ENCODE data around the gene DBH. TPM values are rescaled to one million over a fixed set of nuclear protein-coding genes. Genes with fewer than 3 reads are reported as not detected.

DBH gene
- polyA plus RNA-seq, 1 donor (not counting 4 experiments of a cell fraction or from before 2014, with no cell fraction given) = not detected

GRCh38 chr9:133689151-133689763 is 53.1 kb downstream of the DBH start:
- no peaks in the 10 kb centered on the region for H4K20me1 ChIP-seq (ENCODE audit: control insufficient read depth, extremely low read depth, insufficient read depth, low read length)
- no peaks in the 10 kb centered on the region for H3K79me2 ChIP-seq (ENCODE audit: control insufficient read depth, insufficient read depth, low read length)
- H3K4me3 ChIP-seq (ENCODE audit: control insufficient read depth in 2 of 3, extremely low read depth in 1 of 3, insufficient read depth in 2 of 3, low read depth in 1 of 3, low read length in 3 of 3) = no peak overlapping the region
- H3K9me1 ChIP-seq (ENCODE audit: control insufficient read depth, extremely low read depth, insufficient read depth, low read length) = no peaks in the 10 kb centered on the region
- H3K9me3 ChIP-seq (ENCODE audit: control insufficient read depth, low read depth, low read length) = no peaks in the 10 kb centered on the region
- no peaks in the 10 kb centered on the region for H3K4me1 ChIP-seq (ENCODE audit: control insufficient read depth, extremely low read depth, insufficient read depth, low read length)
- dilution Hi-C loops (cut with MboI; ENCODE audit: extremely low pct_ligation_motif_present, low sequenced_read_pairs) = no loop called here
- H3K9ac ChIP-seq (ENCODE audit: control insufficient read depth, extremely low read depth, insufficient read depth, low read length) = no peak overlapping the region
- TF ChIP-seq EZH2 (IDR thresholded peaks at IDR 0.05; ENCODE audit: low read length) = no peak
- TF ChIP-seq, protein P1, sequence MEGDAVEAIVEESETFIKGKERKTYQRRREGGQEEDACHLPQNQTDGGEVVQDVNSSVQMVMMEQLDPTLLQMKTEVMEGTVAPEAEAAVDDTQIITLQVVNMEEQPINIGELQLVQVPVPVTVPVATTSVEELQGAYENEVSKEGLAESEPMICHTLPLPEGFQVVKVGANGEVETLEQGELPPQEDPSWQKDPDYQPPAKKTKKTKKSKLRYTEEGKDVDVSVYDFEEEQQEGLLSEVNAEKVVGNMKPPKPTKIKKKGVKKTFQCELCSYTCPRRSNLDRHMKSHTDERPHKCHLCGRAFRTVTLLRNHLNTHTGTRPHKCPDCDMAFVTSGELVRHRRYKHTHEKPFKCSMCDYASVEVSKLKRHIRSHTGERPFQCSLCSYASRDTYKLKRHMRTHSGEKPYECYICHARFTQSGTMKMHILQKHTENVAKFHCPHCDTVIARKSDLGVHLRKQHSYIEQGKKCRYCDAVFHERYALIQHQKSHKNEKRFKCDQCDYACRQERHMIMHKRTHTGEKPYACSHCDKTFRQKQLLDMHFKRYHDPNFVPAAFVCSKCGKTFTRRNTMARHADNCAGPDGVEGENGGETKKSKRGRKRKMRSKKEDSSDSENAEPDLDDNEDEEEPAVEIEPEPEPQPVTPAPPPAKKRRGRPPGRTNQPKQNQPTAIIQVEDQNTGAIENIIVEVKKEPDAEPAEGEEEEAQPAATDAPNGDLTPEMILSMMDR (optimal IDR thresholded peaks at IDR 0.05 in 1 of 3, IDR thresholded peaks at IDR 0.05 in 1 of 3, conservative IDR thresholded peaks at IDR 0.05 in 1 of 3; ENCODE audit: extremely low read depth in 1 of 3, insufficient read depth in 2 of 3, low read length in 3 of 3) = no peak
- no peak overlapping the region for H3K27ac ChIP-seq (ENCODE audit: control insufficient read depth, insufficient read depth, low read length)
- no peak overlapping the region for H3K4me2 ChIP-seq (ENCODE audit: control insufficient read depth, extremely low read depth, insufficient read depth, low read depth, low read length)
- H2AFZ ChIP-seq (ENCODE audit: control insufficient read depth, low read length) = no peak overlapping the region
- DNase-seq (ENCODE audit: low read depth, low spot score) (no peak), FAIRE-seq (no peak)
- H3K36me3 ChIP-seq (ENCODE audit: control insufficient read depth in 2 of 2, extremely low read depth in 1 of 2, insufficient read depth in 2 of 2, low read length in 2 of 2) = no peaks in the 10 kb centered on the region
- H3K27me3 ChIP-seq (ENCODE audit: control insufficient read depth, extremely low read depth, insufficient read depth, low read length) = peaks cover 3% of the 10 kb centered on the region

GRCh38 chr9:133690081-133690561 is 54.0 kb downstream of the DBH start:
- no peaks in the 10 kb centered on the region for H3K36me3 ChIP-seq (ENCODE audit: control insufficient read depth in 2 of 2, extremely low read depth in 1 of 2, insufficient read depth in 2 of 2, low read length in 2 of 2)
- no peak overlapping the region for H3K4me3 ChIP-seq (ENCODE audit: control insufficient read depth in 2 of 3, extremely low read depth in 1 of 3, insufficient read depth in 2 of 3, low read depth in 1 of 3, low read length in 3 of 3)
- H2AFZ ChIP-seq (ENCODE audit: control insufficient read depth, low read length) = no peak overlapping the region
- H3K79me2 ChIP-seq (ENCODE audit: control insufficient read depth, insufficient read depth, low read length) = no peaks in the 10 kb centered on the region
- no peaks in the 10 kb centered on the region for H4K20me1 ChIP-seq (ENCODE audit: control insufficient read depth, extremely low read depth, insufficient read depth, low read length)
- TF ChIP-seq, protein P1 (optimal IDR thresholded peaks at IDR 0.05 in 1 of 3, IDR thresholded peaks at IDR 0.05 in 1 of 3, conservative IDR thresholded peaks at IDR 0.05 in 1 of 3; ENCODE audit: extremely low read depth in 1 of 3, insufficient read depth in 2 of 3, low read length in 3 of 3) = no peak
- TF ChIP-seq EZH2 (IDR thresholded peaks at IDR 0.05; ENCODE audit: low read length) = no peak
- dilution Hi-C loops (cut with MboI; ENCODE audit: extremely low pct_ligation_motif_present, low sequenced_read_pairs) = no loop called here
- no peak overlapping the region for H3K27ac ChIP-seq (ENCODE audit: control insufficient read depth, insufficient read depth, low read length)
- H3K4me1 ChIP-seq (ENCODE audit: control insufficient read depth, extremely low read depth, insufficient read depth, low read length) = no peaks in the 10 kb centered on the region
- FAIRE-seq (no peak), DNase-seq (ENCODE audit: low read depth, low spot score) (no peak)
- no peaks in the 10 kb centered on the region for H3K9me1 ChIP-seq (ENCODE audit: control insufficient read depth, extremely low read depth, insufficient read depth, low read length)
- H3K9me3 ChIP-seq (ENCODE audit: control insufficient read depth, low read depth, low read length) = no peaks in the 10 kb centered on the region
- H3K4me2 ChIP-seq (ENCODE audit: control insufficient read depth, extremely low read depth, insufficient read depth, low read depth, low read length) = no peak overlapping the region
- no peak overlapping the region for H3K9ac ChIP-seq (ENCODE audit: control insufficient read depth, extremely low read depth, insufficient read depth, low read length)
- peaks cover 3% of the 10 kb centered on the region for H3K27me3 ChIP-seq (ENCODE audit: control insufficient read depth, extremely low read depth, insufficient read depth, low read length)

Measured in keratinocyte (primary cell).